Ishikawa (cell line): Measurements from ENCODE around the gene ARHGAP21.

Source experiments
- CEBPB ChIP-seq: IDR thresholded peaks from 2 replicates; pipeline ENCODE4 v1.6.1; 2012
- CREB1 ChIP-seq: IDR thresholded peaks from 2 replicates; pipeline ENCODE4 v1.6.1; 2012; ENCODE audit warnings: low read depth
- EGR1 ChIP-seq: IDR thresholded peaks from 2 replicates; pipeline ENCODE4 v1.6.1; 2012
- EP300 ChIP-seq: IDR thresholded peaks from 2 replicates; pipeline ENCODE4 v1.6.1; 2012; ENCODE audit warnings: borderline replicate concordance
- FOXM1 ChIP-seq: IDR thresholded peaks from 2 replicates; pipeline ENCODE4 v1.6.1; 2012; ENCODE audit warnings: low read depth, borderline replicate concordance
- NFIC ChIP-seq: IDR thresholded peaks from 2 replicates; pipeline ENCODE4 v1.6.1; 2012
- RAD21 ChIP-seq: IDR thresholded peaks from 2 replicates; pipeline ENCODE4 v1.6.1; 2012; ENCODE audit warnings: low read depth
- REST ChIP-seq: IDR thresholded peaks from 2 replicates; pipeline ENCODE4 v1.6.1; 2012; ENCODE audit warnings: low read depth, mild to moderate bottlenecking
- TAF1 ChIP-seq: IDR thresholded peaks from 2 replicates; pipeline ENCODE4 v1.6.1; 2012; ENCODE audit warnings: low read depth, mild to moderate bottlenecking
- TCF12 ChIP-seq: IDR thresholded peaks from 2 replicates; pipeline ENCODE4 v1.6.1; 2012; ENCODE audit warnings: low read depth
- TEAD4 ChIP-seq: IDR thresholded peaks from 2 replicates; pipeline ENCODE4 v1.6.1; 2012
- USF1 ChIP-seq: IDR thresholded peaks from 2 replicates; pipeline ENCODE4 v1.6.1; 2012
- YY1 ChIP-seq: IDR thresholded peaks from 2 replicates; pipeline ENCODE4 v1.6.1; 2012; ENCODE audit warnings: low read depth
- ZBTB7A ChIP-seq: IDR thresholded peaks from 2 replicates; pipeline ENCODE4 v1.6.1; 2012; ENCODE audit warnings: low read depth
- TF ChIP-seq, protein P1 (sequence below): IDR thresholded peaks from 2 replicates; pipeline ENCODE4 v1.6.1; 2012

The ARHGAP21 gene

GRCh38 chr10:24669285-24669852 lies 54.3 kb downstream of the ARHGAP21 start:
- TF ChIP-seq CREB1 (no peak), CEBPB (no peak), TEAD4 (no peak), YY1 (no peak), USF1 (no peak), EGR1 (no peak), TCF12 (no peak), EP300 (no peak), NFIC (no peak), TAF1 (no peak), FOXM1 (no peak), REST (no peak), ZBTB7A (no peak)
- TF ChIP-seq, protein P1, sequence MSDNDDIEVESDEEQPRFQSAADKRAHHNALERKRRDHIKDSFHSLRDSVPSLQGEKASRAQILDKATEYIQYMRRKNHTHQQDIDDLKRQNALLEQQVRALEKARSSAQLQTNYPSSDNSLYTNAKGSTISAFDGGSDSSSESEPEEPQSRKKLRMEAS = no peak

DNA sequence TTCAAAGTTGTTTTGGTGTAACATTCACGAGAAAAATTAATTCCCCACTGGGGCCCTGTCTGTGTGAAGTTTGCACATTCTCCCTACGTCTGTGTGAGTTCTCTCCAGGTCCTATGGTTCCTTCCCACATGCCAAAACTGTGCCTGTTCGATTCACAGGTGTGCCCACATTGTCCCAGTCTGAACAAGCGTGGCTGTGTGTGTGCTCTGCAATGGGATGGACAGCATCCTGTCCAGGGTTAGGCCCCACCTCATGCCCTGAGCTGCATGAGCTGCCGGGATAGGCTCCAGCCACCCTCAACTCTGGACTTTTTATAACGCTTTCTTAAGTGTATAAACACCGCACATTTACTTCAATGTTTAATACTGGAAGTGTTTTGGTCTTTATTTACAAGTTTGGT lies 55.4 kb downstream of the ARHGAP21 start:
- TF ChIP-seq TAF1 (no peak), USF1 (no peak), EP300 (no peak), NFIC (no peak), REST (no peak), YY1 (no peak), RAD21 (no peak), FOXM1 (no peak), CREB1 (no peak), CEBPB (no peak), EGR1 (no peak), TEAD4 (no peak)
- TF ChIP-seq, protein P1 = no peak

GRCh38 chr10:24664991-24665390 lies 58.7 kb downstream of the ARHGAP21 start:
- TF ChIP-seq, protein P1 = no peak
- no peak for TF ChIP-seq CREB1
- TF ChIP-seq TAF1 = no peak
- TF ChIP-seq USF1 = no peak
- no peak for TF ChIP-seq YY1
- no peak for TF ChIP-seq CEBPB
- no peak for TF ChIP-seq TCF12
- no peak for TF ChIP-seq NFIC
- no peak for TF ChIP-seq RAD21
- no peak for TF ChIP-seq ZBTB7A
- TF ChIP-seq REST = no peak
- no peak for TF ChIP-seq FOXM1
- no peak for TF ChIP-seq EGR1
- no peak for TF ChIP-seq EP300
- no peak for TF ChIP-seq TEAD4

GRCh38 chr10:24661376-24661775 lies 62.3 kb downstream of the ARHGAP21 start:
- TF ChIP-seq USF1 = no peak
- no peak for TF ChIP-seq RAD21
- TF ChIP-seq EP300 = no peak
- TF ChIP-seq NFIC = no peak
- no peak for TF ChIP-seq TCF12
- TF ChIP-seq CREB1 = no peak
- TF ChIP-seq, protein P1 = no peak
- TF ChIP-seq TEAD4 = no peak
- TF ChIP-seq EGR1 = no peak
